WTC11 (cell line): ENCODE measurements around the gene PLPPR5. TPM values are rescaled to one million over a fixed set of nuclear protein-coding genes. Genes with fewer than 3 reads are reported as not detected.
"Not testable (repeated sequence)": the region's sequence is repeated elsewhere in the genome, so short reads cannot be mapped to it uniquely, and the experiment has no call there.

Experiments used
- ATAC-seq: fragments of 200-7000 bp; cut with Tn5 transposase; 2 replicates; pipeline ENCODE4 v1.10.0; 2021; ENCODE audit warnings: mild to moderate bottlenecking, moderate library complexity
- CTCF ChIA-PET: fragments of 300-600 bp; sonication (Branson Sonifier 250); formaldehyde crosslinking; loops from one replicate; lab custom pipeline; 2021; ENCODE audit warnings: antibody characterized with exemption; lab: Charles Lee
- POLR2A ChIA-PET: fragments of 350-600 bp; sonication (Branson Sonifier 250); formaldehyde crosslinking; loops from one replicate; lab custom pipeline; 2021; ENCODE audit warnings: antibody characterized with exemption; lab: Charles Lee
- DNase-seq: peaks from one replicate; pipeline ENCODE4 v3.0.0; 2021; ENCODE audit warnings: low spot score
- H3K27ac Mint-ChIP-seq: 2 replicates; pipeline ENCODE4 v1.8.0; 2021; ENCODE audit warnings: mixed read lengths
- H3K27me3 Mint-ChIP-seq: 2 replicates; pipeline ENCODE4 v1.8.0; 2021; ENCODE audit warnings: low read depth, mild to moderate bottlenecking, moderate library complexity, mixed read lengths
- H3K36me3 Mint-ChIP-seq: 2 replicates; pipeline ENCODE4 v1.8.0; 2021; ENCODE audit warnings: mixed read lengths
- H3K4me1 Mint-ChIP-seq: 2 replicates; pipeline ENCODE4 v1.8.0; 2022; ENCODE audit warnings: mixed read lengths
- H3K4me3 Mint-ChIP-seq: 2 replicates; pipeline ENCODE4 v1.8.0; 2021; ENCODE audit warnings: mild to moderate bottlenecking, moderate library complexity, mixed read lengths
- H3K9me3 Mint-ChIP-seq: 2 replicates; pipeline ENCODE4 v1.8.0; 2021; ENCODE audit warnings: mixed read lengths
- CREM ChIP-seq: sonication (generic); formaldehyde crosslinking; IDR thresholded peaks from 2 replicates; pipeline ENCODE4 v1.8.1; 2022; ENCODE audit warnings: mild to moderate bottlenecking, missing genetic modification reagents, moderate library complexity
- ELF4 ChIP-seq: sonication (generic); formaldehyde crosslinking; IDR thresholded peaks from 2 replicates; pipeline ENCODE4 v1.8.1; 2022; ENCODE audit warnings: low read depth, mild to moderate bottlenecking, moderate library complexity, missing genetic modification reagents
- GRHL2 ChIP-seq: fragments of 250-450 bp; sonication (Bioruptor Pico); IDR thresholded peaks from 2 replicates; pipeline ENCODE4 v1.8.0; 2022; ENCODE audit warnings: mild to moderate bottlenecking, moderate library complexity; ENCODE audit not compliant: insufficient replicate concordance, severe bottlenecking
- GTF2I ChIP-seq: fragments of 250-450 bp; sonication (Bioruptor Pico); conservative IDR thresholded peaks from 2 replicates; pipeline ENCODE4 v1.4.0; 2021; ENCODE audit warnings: mild to moderate bottlenecking
- NFATC4 ChIP-seq: fragments of 250-450 bp; sonication (Bioruptor Pico); IDR thresholded peaks from 2 replicates; pipeline ENCODE4 v1.9.0; 2021; ENCODE audit warnings: mild to moderate bottlenecking
- RELA ChIP-seq: sonication (generic); formaldehyde crosslinking; IDR thresholded peaks from 2 replicates; pipeline ENCODE4 v1.8.1; 2022; ENCODE audit warnings: missing genetic modification reagents, mild to moderate bottlenecking, borderline replicate concordance
- ZNF121 ChIP-seq: sonication (generic); formaldehyde crosslinking; IDR thresholded peaks from 2 replicates; pipeline ENCODE4 v1.8.0; 2023; ENCODE audit warnings: missing genetic modification reagents
- ZNF138 ChIP-seq: sonication (generic); formaldehyde crosslinking; conservative IDR thresholded peaks from 2 replicates; pipeline ENCODE4 v1.8.1; 2022; ENCODE audit warnings: mild to moderate bottlenecking, moderate library complexity, missing genetic modification reagents
- ZNF671 ChIP-seq: fragments of 250-450 bp; sonication (Bioruptor Pico); IDR thresholded peaks from 2 replicates; pipeline ENCODE4 v1.8.0; 2021; ENCODE audit warnings: mild to moderate bottlenecking
- total RNA-seq: library from RNA; stranded (reverse); gene quantifications from 3 replicates; pipeline ENCODE4 v1.2.3, GENCODE V29; 2021
- TF ChIP-seq, protein P1 (sequence below): sonication (generic); formaldehyde crosslinking; IDR thresholded peaks from 2 replicates; pipeline ENCODE4 v1.8.0; 2022; ENCODE audit warnings: missing genetic modification reagents
- TF ChIP-seq, protein P2 (sequence below): sonication (generic); formaldehyde crosslinking; IDR thresholded peaks from 2 replicates; pipeline ENCODE4 v1.8.1; 2022; ENCODE audit warnings: missing genetic modification reagents, borderline replicate concordance
- TF ChIP-seq, protein P3 (sequence below): fragments of 200-600 bp; IDR thresholded peaks from 2 replicates; pipeline ENCODE4 v1.8.0; 2022; ENCODE audit warnings: antibody characterized with exemption
- TF ChIP-seq, protein P4 (sequence below): sonication (generic); formaldehyde crosslinking; IDR thresholded peaks from 2 replicates; pipeline ENCODE4 v1.8.0; 2023; ENCODE audit warnings: mild to moderate bottlenecking, missing genetic modification reagents
- TF ChIP-seq, protein P5 (sequence below): sonication (generic); formaldehyde crosslinking; IDR thresholded peaks from 2 replicates; pipeline ENCODE4 v1.8.0; 2023; ENCODE audit warnings: missing genetic modification reagents, mild to moderate bottlenecking, borderline replicate concordance
- TF ChIP-seq, protein P6 (sequence below): sonication (generic); formaldehyde crosslinking; IDR thresholded peaks from 2 replicates; pipeline ENCODE4 v1.8.0; 2023; ENCODE audit warnings: missing genetic modification reagents
- TF ChIP-seq, protein P7 (sequence below): sonication (generic); formaldehyde crosslinking; IDR thresholded peaks from 2 replicates; pipeline ENCODE4 v1.8.1; 2022; ENCODE audit warnings: mild to moderate bottlenecking, moderate library complexity, missing genetic modification reagents

The PLPPR5 gene
- total RNA-seq, 1 experiment from 2014 or later, result 1.6 TPM

DNA sequence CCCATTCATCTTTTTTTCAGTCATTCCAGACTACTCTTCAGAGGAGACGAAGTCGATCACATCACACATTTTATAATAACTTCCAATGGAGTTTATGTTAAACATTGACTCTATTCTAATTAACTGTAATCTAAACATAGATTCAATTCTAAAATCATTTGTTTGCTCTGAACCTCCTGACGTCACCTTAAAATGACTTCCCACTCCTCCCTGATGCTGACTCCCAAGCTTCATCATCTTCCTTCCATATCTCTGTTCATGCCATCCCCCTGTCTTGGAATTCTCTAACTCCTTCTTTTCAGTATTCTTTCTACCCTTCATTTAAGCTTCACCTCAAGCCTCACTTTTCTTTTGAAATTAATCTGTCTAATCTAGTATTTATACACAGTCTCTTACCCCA is 45.1 kb upstream of the PLPPR5 start:
- ATAC-seq, result no peak
- TF ChIP-seq, protein P1, sequence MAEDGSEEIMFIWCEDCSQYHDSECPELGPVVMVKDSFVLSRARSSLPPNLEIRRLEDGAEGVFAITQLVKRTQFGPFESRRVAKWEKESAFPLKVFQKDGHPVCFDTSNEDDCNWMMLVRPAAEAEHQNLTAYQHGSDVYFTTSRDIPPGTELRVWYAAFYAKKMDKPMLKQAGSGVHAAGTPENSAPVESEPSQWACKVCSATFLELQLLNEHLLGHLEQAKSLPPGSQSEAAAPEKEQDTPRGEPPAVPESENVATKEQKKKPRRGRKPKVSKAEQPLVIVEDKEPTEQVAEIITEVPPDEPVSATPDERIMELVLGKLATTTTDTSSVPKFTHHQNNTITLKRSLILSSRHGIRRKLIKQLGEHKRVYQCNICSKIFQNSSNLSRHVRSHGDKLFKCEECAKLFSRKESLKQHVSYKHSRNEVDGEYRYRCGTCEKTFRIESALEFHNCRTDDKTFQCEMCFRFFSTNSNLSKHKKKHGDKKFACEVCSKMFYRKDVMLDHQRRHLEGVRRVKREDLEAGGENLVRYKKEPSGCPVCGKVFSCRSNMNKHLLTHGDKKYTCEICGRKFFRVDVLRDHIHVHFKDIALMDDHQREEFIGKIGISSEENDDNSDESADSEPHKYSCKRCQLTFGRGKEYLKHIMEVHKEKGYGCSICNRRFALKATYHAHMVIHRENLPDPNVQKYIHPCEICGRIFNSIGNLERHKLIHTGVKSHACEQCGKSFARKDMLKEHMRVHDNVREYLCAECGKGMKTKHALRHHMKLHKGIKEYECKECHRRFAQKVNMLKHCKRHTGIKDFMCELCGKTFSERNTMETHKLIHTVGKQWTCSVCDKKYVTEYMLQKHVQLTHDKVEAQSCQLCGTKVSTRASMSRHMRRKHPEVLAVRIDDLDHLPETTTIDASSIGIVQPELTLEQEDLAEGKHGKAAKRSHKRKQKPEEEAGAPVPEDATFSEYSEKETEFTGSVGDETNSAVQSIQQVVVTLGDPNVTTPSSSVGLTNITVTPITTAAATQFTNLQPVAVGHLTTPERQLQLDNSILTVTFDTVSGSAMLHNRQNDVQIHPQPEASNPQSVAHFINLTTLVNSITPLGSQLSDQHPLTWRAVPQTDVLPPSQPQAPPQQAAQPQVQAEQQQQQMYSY (CRISPR knock-in tag), result no peak
- TF ChIP-seq, protein P2, sequence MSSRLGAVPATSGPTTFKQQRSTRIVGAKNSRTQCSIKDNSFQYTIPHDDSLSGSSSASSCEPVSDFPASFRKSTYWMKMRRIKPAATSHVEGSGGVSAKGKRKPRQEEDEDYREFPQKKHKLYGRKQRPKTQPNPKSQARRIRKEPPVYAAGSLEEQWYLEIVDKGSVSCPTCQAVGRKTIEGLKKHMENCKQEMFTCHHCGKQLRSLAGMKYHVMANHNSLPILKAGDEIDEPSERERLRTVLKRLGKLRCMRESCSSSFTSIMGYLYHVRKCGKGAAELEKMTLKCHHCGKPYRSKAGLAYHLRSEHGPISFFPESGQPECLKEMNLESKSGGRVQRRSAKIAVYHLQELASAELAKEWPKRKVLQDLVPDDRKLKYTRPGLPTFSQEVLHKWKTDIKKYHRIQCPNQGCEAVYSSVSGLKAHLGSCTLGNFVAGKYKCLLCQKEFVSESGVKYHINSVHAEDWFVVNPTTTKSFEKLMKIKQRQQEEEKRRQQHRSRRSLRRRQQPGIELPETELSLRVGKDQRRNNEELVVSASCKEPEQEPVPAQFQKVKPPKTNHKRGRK, result no peak
- TF ChIP-seq CREM (CRISPR knock-in tag), result no peak
- TF ChIP-seq, protein P3, sequence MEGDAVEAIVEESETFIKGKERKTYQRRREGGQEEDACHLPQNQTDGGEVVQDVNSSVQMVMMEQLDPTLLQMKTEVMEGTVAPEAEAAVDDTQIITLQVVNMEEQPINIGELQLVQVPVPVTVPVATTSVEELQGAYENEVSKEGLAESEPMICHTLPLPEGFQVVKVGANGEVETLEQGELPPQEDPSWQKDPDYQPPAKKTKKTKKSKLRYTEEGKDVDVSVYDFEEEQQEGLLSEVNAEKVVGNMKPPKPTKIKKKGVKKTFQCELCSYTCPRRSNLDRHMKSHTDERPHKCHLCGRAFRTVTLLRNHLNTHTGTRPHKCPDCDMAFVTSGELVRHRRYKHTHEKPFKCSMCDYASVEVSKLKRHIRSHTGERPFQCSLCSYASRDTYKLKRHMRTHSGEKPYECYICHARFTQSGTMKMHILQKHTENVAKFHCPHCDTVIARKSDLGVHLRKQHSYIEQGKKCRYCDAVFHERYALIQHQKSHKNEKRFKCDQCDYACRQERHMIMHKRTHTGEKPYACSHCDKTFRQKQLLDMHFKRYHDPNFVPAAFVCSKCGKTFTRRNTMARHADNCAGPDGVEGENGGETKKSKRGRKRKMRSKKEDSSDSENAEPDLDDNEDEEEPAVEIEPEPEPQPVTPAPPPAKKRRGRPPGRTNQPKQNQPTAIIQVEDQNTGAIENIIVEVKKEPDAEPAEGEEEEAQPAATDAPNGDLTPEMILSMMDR, result no peak
- no peak for TF ChIP-seq RELA (CRISPR knock-in tag)
- no peak for TF ChIP-seq ZNF121 (CRISPR knock-in tag)
- no peak for TF ChIP-seq ZNF671 (CRISPR knock-in tag)
- no peak for TF ChIP-seq ELF4 (CRISPR knock-in tag)
- TF ChIP-seq NFATC4, result no peak
- TF ChIP-seq GRHL2 (CRISPR knock-in tag), result no peak
- TF ChIP-seq, protein P4, sequence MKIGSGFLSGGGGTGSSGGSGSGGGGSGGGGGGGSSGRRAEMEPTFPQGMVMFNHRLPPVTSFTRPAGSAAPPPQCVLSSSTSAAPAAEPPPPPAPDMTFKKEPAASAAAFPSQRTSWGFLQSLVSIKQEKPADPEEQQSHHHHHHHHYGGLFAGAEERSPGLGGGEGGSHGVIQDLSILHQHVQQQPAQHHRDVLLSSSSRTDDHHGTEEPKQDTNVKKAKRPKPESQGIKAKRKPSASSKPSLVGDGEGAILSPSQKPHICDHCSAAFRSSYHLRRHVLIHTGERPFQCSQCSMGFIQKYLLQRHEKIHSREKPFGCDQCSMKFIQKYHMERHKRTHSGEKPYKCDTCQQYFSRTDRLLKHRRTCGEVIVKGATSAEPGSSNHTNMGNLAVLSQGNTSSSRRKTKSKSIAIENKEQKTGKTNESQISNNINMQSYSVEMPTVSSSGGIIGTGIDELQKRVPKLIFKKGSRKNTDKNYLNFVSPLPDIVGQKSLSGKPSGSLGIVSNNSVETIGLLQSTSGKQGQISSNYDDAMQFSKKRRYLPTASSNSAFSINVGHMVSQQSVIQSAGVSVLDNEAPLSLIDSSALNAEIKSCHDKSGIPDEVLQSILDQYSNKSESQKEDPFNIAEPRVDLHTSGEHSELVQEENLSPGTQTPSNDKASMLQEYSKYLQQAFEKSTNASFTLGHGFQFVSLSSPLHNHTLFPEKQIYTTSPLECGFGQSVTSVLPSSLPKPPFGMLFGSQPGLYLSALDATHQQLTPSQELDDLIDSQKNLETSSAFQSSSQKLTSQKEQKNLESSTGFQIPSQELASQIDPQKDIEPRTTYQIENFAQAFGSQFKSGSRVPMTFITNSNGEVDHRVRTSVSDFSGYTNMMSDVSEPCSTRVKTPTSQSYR (CRISPR knock-in tag), result no peak
- TF ChIP-seq, all 79 proteins: peak for 0
- DNase-seq, result no peak
- Mint-ChIP-seq H3K27ac (no peak overlapping the region), H3K36me3 (peaks cover 5% of the 10 kb centered on the region; the same call in 1 of the 2 replicates), H3K4me3 (no peak overlapping the region), H3K27me3 (no peaks in the 10 kb centered on the region), H3K9me3 (peaks cover 18% of the 10 kb centered on the region), H3K4me1 (no peaks in the 10 kb centered on the region)
- ChIA-PET POLR2A (no interaction called here), CTCF (no interaction called here)

DNA sequence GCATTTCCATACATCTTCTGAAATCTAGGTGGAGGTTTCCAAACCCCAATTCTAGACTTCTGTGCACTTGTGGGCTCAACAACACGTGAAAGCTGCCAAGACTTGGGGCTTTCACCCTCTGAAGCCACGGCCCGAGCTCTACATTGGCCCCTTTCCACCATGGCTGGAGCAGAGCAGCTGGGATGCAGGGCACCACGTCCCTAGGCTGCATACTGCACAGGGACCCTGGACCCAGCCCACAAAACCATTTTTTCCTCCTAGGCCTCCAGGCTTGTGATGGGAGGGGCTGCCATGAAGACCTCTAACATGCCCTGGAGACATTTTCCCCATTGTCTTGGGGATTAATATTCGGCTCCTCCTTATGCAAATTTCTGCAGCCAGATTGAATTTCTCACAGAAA is 32.1 kb upstream of the PLPPR5 start:
- POLR2A ChIA-PET, ATAC-seq, H3K4me3 Mint-ChIP-seq, DNase-seq, H3K27ac Mint-ChIP-seq, CTCF ChIA-PET, H3K4me1 Mint-ChIP-seq: not testable (repeated sequence)
- Mint-ChIP-seq H3K9me3 (peaks cover 83% of the 10 kb centered on the region), H3K27me3 (peaks cover 10% of the 10 kb centered on the region), H3K36me3 (peaks cover 53% of the 10 kb centered on the region)

DNA sequence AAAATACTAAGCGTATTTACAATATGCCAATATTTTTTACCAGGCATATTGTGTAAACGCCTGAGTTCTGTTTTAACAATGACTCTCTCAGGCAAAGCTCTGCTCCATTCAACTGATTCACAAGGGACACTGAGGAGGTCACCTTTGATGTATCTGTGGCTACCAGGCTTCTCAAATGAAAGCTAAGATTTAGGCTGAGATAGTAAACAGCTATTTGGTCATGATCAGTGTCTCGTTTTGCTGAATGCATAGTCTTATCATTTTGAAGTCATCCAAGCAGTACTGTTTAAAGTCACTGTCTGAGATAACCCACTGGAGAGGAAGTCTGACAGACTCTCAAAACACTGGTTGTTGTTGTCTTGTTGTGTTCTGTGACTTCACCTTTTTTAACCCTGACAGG is 13.7 kb upstream of the PLPPR5 start:
- POLR2A ChIA-PET, result no interaction called here
- no peak for DNase-seq
- Mint-ChIP-seq H3K4me3 (no peak overlapping the region), H3K4me1 (no peaks in the 10 kb centered on the region), H3K27ac (no peak overlapping the region), H3K36me3 (no peaks in the 10 kb centered on the region), H3K27me3 (no peaks in the 10 kb centered on the region), H3K9me3 (no peaks in the 10 kb centered on the region)
- no peak for ATAC-seq
- CTCF ChIA-PET, result interaction anchor here (1.1 to 1.2 kb wide), 2 partner anchors 26 to 224 kb away, joined by 3 to 4 read pairs; no protein-coding TSS in a partner anchor
- TF ChIP-seq, protein P5, sequence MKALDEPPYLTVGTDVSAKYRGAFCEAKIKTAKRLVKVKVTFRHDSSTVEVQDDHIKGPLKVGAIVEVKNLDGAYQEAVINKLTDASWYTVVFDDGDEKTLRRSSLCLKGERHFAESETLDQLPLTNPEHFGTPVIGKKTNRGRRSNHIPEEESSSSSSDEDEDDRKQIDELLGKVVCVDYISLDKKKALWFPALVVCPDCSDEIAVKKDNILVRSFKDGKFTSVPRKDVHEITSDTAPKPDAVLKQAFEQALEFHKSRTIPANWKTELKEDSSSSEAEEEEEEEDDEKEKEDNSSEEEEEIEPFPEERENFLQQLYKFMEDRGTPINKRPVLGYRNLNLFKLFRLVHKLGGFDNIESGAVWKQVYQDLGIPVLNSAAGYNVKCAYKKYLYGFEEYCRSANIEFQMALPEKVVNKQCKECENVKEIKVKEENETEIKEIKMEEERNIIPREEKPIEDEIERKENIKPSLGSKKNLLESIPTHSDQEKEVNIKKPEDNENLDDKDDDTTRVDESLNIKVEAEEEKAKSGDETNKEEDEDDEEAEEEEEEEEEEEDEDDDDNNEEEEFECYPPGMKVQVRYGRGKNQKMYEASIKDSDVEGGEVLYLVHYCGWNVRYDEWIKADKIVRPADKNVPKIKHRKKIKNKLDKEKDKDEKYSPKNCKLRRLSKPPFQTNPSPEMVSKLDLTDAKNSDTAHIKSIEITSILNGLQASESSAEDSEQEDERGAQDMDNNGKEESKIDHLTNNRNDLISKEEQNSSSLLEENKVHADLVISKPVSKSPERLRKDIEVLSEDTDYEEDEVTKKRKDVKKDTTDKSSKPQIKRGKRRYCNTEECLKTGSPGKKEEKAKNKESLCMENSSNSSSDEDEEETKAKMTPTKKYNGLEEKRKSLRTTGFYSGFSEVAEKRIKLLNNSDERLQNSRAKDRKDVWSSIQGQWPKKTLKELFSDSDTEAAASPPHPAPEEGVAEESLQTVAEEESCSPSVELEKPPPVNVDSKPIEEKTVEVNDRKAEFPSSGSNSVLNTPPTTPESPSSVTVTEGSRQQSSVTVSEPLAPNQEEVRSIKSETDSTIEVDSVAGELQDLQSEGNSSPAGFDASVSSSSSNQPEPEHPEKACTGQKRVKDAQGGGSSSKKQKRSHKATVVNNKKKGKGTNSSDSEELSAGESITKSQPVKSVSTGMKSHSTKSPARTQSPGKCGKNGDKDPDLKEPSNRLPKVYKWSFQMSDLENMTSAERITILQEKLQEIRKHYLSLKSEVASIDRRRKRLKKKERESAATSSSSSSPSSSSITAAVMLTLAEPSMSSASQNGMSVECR (CRISPR knock-in tag), result no peak
- TF ChIP-seq GTF2I (no peak), ZNF138 (CRISPR knock-in tag) (no peak)
- TF ChIP-seq, protein P6, sequence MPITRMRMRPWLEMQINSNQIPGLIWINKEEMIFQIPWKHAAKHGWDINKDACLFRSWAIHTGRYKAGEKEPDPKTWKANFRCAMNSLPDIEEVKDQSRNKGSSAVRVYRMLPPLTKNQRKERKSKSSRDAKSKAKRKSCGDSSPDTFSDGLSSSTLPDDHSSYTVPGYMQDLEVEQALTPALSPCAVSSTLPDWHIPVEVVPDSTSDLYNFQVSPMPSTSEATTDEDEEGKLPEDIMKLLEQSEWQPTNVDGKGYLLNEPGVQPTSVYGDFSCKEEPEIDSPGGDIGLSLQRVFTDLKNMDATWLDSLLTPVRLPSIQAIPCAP (CRISPR knock-in tag), result no peak
- TF ChIP-seq, protein P7, sequence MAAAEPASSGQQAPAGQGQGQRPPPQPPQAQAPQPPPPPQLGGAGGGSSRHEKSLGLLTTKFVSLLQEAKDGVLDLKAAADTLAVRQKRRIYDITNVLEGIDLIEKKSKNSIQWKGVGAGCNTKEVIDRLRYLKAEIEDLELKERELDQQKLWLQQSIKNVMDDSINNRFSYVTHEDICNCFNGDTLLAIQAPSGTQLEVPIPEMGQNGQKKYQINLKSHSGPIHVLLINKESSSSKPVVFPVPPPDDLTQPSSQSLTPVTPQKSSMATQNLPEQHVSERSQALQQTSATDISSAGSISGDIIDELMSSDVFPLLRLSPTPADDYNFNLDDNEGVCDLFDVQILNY (CRISPR knock-in tag), result no peak
